ENCODE measurements around the gene RAB3C.

The RAB3C gene

DNA sequence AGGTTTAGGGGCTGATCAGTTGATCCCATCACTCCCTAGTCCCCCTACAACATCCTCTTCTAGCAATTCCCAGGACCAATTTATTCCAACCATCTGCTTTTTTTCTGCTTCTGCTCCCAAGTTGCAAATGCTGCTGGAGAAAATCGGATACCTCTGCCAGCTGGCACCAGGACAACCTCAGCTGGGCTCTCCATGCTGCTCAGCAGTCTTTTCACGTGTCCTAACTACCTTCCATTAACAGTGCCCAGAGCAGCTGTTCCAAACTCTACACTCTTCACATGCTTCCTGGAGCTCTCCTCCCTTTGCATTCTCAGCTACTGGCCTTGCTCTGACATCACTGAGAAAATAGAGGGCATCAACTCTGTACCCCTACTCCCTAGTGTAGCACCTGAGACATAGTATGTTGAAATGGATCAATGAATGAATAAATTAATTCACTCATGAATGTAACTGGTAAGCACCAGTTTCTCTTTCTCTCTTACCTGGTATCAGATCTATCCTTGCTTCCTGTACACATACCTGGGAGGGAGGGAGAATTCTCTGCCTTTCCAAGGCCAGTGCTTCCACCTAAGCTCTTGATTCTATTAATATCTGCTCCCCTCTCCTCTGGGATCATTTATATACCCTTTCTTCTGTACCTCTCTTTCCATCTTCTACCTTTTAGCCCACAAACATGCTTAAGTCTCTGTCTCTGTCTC lies 191.0 kb downstream of the RAB3C start:
- DNase-seq (ENCODE audit: low read depth in 2 of 2): no peak

DNA sequence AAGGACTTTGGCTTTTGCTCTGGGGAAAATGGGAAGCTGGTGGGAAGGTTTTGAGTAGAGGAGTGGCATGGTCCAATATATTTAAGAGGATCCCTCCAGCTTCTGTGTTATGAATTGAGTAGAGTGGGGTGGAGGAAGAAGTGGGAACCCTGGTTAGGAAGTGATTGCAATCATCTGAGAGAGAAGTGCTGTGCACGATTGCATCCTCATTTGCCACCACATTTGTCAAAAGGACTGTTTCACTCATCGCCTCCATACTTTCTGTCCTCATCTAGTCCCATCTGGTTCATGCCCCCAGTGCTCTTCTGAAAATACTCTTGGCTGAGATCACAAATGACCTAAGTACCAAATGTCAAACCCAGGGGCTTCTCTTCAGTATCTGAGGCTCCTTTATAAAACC lies 192.1 kb downstream of the RAB3C start:
- DNase-seq (ENCODE audit: low read depth in 2 of 2): no peak

- no peak for DNase-seq (ENCODE audit: low read depth in 2 of 2)
Observed at GRCh38 chr5:58775701-58776262, 192.9 kb downstream of the RAB3C start.

DNA sequence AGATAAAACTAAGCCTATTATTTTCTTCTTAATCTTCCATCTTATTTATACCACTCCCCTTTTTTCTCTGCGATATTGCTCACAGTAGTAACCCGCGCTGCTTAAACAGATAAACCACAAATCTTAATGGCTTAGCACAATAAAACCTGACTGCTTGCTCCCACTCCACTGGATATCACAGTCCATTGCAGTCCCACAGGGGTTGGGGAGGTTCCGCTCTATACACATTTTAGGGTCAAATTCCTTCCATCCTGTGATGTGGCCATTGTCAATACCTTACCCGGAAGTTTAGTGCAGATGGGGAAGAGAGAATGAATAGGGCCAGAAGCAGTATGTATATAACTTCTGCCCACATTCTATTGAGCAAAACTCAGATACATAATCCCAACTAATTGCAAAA lies 193.7 kb downstream of the RAB3C start:
- no peak for DNase-seq (ENCODE audit: low read depth in 2 of 2)

DNA sequence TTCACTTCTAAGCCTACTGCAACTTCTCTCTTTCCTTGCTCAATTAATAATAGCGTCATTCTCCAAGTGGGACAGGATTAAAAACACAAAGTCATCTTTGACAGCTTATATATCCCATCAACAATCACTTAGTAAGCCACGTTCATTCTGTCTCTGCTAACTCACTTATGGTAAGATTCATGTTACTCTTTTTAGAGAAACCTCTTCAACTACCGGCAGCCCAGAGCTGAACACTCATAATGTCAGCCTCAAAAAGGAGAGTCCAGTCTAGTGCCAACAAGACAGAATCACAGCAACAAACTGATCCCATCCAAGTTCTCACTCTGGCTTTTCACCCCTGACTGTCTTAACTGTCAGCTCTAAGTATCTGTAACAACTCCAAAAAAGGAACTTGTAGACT lies 196.0 kb downstream of the RAB3C start:
- no peak for DNase-seq (ENCODE audit: low read depth in 2 of 2)

GRCh38 chr5:58786035-58786434 lies 203.2 kb downstream of the RAB3C start:
- DNase-seq (ENCODE audit: low read depth in 2 of 2): no peak

- no peak for DNase-seq (ENCODE audit: low read depth in 2 of 2)
Observed at GRCh38 chr5:58786711-58787303, 203.9 kb downstream of the RAB3C start.

- no peak for DNase-seq (ENCODE audit: low read depth in 2 of 2)
Observed at GRCh38 chr5:58787987-58788386, 205.1 kb downstream of the RAB3C start.

- no peak for DNase-seq (ENCODE audit: low read depth in 2 of 2)
Observed at GRCh38 chr5:58793888-58794657, 211.2 kb downstream of the RAB3C start.

- DNase-seq (ENCODE audit: low read depth in 2 of 2): no peak
Observed at GRCh38 chr5:58794875-58795274, 212.0 kb downstream of the RAB3C start.

DNA sequence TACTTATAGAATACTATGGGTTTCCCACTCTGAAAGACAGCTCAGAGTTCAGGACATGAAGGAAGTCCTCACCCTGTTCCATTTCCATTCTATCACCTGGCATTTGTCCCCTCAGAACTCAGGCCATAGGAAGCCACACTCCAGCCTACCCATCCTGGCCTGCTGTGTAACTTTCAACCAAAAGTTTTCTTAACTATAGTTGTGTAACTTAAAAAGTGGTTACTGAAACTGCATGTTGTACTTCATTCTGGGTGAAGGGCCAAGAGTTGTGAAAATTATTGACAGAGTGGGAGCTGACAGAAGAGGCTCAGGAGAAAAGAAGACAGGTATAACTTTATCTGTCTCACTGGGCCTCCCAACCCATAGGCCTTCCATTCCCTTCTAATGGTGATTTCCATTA lies 212.5 kb downstream of the RAB3C start:
- DNase-seq (ENCODE audit: low read depth in 2 of 2): no peak

- no peak for DNase-seq (ENCODE audit: low read depth in 2 of 2)
Observed at GRCh38 chr5:58797021-58797420, 214.1 kb downstream of the RAB3C start.

DNA sequence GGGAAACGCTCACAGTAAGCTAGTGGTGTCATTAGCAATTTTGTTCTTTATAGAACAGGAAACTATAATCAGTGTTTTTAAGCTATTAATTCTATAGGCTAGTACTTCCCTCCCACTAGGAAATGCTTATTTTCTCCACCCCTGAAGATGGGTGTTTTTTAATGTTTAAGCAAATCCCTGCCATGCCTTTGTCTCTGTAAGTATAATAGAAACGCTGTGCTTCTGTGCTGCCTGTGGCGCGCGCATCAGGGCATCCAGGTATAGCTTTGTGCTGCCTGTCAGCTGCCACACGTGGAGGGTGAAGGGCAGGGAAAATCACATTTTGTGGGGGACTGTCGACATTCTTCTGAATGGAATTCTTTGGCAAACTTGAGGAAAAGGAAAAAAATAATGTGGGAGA lies 217.5 kb downstream of the RAB3C start:
- DNase-seq (ENCODE audit: low read depth in 2 of 2): no peak

DNA sequence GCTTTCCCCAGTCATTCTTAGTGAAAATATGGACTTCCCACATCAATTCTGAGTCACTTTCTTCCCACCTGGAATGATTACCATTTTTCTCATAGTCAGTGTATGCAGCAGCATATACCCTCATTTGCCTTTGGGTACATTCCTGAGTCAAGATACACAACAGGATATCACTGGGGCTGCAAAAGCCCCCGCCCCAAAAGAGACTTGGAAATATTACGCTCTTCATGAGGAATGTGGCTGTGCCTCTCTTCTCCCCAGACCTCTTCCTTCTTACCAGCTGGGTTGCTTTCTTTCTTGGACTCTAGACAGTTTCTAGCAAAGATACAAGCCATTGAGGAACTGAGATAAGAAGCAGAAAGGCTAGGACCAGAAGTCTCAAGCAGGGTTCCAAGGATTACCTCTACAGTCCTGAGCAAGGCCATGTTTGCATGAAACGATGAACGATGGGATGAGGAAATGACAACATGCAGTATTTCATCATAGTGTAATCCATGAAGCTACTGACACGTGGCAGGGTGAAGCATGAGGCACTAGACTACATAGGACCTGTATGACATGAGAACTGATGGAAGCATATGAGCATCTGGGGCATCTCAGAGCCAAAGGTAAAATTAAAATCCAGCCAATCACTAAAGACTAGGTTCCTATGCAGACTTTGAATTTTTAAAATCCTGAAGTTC lies 218.1 kb downstream of the RAB3C start:
- DNase-seq (ENCODE audit: low read depth in 2 of 2): no peak

- no peak for DNase-seq (ENCODE audit: low read depth in 2 of 2)
Observed at GRCh38 chr5:58803056-58803455, 220.2 kb downstream of the RAB3C start.

- no peak for DNase-seq (ENCODE audit: low read depth in 2 of 2)
Observed at GRCh38 chr5:58804291-58804690, 221.4 kb downstream of the RAB3C start.

- no peak for DNase-seq (ENCODE audit: low read depth in 2 of 2)
Observed at GRCh38 chr5:58810086-58810485, 227.2 kb downstream of the RAB3C start.

DNA sequence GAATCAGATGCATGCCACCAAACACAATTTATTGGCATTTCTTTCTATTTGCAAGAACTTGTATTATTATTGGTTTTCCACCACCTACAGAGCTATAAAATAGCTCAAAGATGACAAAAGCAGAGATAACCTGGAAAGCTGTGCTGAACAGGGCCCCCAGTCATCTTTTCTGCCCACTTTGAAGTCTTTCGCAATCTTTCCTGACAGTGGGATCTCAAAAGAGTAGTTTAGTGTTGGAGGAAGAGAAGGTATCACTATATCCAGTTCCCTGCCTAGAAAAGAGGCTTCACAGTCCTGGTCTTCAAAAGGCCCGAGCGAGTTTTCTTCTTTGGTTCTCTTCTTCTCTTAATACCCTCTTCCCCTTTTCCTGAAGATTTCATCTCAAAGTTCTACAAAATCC lies 231.0 kb downstream of the RAB3C start:
- no peak for DNase-seq (ENCODE audit: low read depth in 2 of 2)

DNA sequence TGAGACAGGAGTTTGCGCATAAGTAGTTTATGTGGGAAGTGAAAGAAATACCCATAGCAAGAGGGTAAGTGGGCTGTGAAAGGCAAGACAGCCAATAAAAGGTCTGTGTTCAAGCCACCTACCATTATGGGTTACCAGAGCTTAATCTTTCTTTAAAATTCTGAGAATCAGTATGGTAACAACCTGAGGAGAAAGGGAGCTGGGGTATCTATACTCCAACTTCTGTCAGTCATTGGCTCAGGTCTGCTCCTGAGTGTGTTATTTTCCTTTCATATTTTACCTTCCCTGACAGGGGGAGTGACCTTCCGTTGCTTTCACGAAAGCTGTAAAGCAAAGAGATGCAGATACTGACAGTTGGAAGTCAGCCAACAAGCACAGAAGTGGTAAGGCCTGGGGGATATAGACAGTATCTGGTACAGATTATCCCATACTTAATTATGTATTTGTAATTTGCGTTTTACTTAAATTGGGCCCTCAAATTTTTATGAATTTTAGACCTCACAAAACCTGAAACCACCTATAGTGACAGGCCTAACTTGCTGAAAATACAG lies 233.4 kb downstream of the RAB3C start:
- no peak for DNase-seq (ENCODE audit: low read depth in 2 of 2)

GRCh38 chr5:58818465-58818864 lies 235.6 kb downstream of the RAB3C start:
- DNase-seq (ENCODE audit: low read depth in 2 of 2): no peak

- no peak for DNase-seq (ENCODE audit: low read depth in 2 of 2)
Observed at GRCh38 chr5:58825441-58825840, 242.6 kb downstream of the RAB3C start.

DNA sequence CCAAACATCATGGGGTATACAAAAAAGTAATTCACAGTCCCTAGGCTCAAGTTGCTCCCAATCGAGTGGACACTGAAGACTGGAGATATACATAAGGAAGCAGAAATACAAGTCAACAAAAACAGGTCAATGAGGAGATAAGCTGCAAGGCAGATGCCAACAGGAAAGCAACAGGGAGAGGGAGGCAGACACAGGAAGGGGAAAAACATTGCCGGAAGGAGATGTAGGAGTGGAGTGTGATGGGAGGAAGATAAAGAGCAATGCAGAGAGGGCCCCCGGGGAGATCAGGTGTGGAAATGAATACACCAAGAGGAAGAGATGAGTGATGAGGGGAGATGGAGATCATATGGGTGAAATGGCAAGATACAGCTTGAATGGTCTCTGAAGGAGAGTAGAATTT lies 243.0 kb downstream of the RAB3C start:
- no peak for DNase-seq (ENCODE audit: low read depth in 2 of 2)

Measured in stimulated activated CD8-positive, alpha-beta memory T cell treated with anti-CD3 and anti-CD28 coated beads, Interleukin-7, amount 100 ng/mL, for 1 hour (primary cell).